AG08396 (cell line): ENCODE results near the gene MRO.
A peak's percentile ranks its signal among the peaks of the same experiment; 100 is the strongest.
"Not testable (repeated sequence)": the region's sequence is repeated elsewhere in the genome, so short reads cannot be mapped to it uniquely, and the experiment has no call there.

ENCODE experiments used
- DNase-seq: peaks from one replicate; pipeline ENCODE4 v3.0.0; 2012; ENCODE audit warnings: low spot score, mixed read lengths

MRO gene

GRCh38 chr18:50833496-50833895, 13.7 kb upstream of the MRO start:
- not testable (repeated sequence) for DNase-seq

GRCh38 chr18:50832754-50833153, 12.9 kb upstream of the MRO start:
- no peak for DNase-seq

GRCh38 chr18:50830544-50830943, 10.7 kb upstream of the MRO start:
- no peak for DNase-seq

DNA sequence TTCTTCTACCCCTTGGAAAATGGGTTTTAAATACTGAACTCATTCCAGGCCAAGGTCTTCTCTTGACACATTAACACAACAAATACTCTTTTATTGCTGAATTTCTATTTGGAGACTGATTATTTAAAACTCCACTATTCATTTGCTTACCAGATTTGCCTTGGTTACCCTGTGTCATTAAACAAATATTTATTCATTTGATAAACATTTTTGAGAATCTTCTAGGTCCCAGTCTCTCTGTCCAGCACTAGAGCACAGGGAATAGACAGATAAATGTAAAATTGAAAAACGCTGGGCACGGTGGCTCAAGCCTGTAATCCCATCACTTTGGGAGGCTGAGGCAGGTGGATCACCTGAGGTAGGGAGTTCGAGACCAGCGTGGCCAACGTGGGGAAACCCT, 9.8 kb upstream of the MRO start:
- DNase-seq, result no peak

- no peak for DNase-seq
Observed at GRCh38 chr18:50826027-50826426, 6.2 kb upstream of the MRO start.

DNA sequence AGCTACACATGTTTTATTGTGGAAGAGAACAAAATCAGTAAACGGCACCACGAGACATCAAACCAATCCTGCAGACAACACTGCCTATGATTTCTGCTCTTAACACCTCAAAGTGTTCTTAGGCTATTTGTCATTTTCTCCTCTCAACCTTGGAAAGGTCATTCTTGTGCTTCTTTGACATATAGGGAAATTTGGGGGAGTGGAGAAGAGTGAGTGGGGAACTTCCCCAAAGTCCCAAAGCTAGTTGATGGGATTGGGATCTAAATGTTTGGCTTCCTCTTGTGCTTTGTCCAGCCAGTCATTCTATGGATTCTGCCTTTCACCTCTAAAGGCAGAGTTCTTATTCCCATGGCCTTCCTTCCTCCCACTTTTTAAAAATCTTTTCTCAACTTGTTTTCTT, 5.8 kb upstream of the MRO start:
- DNase-seq, result no peak

- no peak for DNase-seq
Observed at GRCh38 chr18:50822756-50823155, 2.9 kb upstream of the MRO start.

DNA sequence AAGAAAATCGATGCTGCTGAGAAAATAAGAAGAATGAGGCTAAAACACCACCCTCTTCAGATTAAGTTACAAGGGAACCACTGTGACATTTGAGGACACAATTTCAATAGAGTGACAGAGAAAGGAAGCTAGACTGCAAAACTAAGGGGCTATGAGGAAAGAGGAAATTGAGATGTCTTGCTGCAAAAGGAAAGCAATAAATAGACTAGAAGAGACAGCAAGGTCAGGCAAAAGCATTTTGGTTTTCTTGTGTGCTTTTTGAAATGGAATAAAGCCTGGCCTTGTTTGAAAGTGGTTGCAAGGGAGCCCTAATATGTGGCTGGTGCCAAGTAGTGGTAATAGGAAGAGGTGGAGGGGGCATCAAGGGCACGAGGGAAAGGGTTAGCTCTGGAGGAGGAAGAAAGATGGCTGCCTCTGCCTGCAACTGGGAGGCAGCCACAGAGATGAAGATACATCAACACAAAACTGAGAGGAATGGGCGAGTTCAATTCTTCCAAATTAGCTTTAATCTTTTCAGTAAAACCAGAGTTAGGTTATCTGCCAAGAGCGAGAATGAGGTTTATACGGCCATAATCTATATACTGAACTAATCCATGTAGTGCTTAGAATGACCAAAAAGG, 1.2 kb upstream of the MRO start:
- no peak for DNase-seq

- peak; percentile 11 for DNase-seq
Observed at GRCh38 chr18:50819027-50819727, 639 bp downstream of the MRO start.

GRCh38 chr18:50816419-50817166, 3.2 kb downstream of the MRO start:
- DNase-seq, result no peak

DNA sequence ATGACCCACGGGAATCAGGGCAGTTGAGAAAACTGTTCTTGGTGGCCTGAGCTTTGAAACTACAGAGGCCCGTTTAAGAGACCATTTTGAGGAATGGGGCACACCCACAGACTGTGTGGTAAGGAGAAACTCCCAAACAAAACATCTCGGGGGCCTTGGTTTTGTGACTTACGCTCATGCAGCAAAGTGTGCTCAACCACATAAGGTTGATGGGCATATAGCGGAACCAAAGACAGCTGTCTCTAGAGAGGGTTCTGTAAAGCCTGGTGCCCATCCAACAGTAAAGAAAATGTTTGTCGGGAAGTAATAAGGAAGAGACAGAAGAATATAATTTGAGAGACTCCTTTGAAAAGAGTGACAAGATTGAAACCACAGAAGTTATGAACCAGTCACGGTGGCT, 5.4 kb downstream of the MRO start:
- DNase-seq, result no peak

- DNase-seq, result no peak
Observed at GRCh38 chr18:50813353-50813752, 6.5 kb downstream of the MRO start.

DNA sequence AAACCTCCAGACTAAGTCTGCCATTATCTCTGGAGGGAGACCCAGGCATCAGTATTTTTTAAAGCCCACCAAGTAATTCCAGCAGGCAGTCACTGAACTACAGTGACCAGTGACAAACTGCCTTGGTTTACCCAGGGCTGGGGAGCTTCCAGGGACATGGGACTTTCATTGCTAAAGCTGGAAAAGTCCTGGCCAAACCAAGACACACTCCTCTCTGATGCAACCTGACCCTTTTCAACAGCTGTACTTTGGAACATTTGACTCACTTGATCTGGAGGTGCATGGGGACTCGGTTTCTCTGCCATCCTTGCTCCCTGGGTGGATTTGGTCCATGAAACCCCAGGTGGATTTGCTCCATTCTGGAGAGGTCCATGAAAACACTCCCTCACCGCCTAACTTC, 7.0 kb downstream of the MRO start:
- DNase-seq, result no peak

DNA sequence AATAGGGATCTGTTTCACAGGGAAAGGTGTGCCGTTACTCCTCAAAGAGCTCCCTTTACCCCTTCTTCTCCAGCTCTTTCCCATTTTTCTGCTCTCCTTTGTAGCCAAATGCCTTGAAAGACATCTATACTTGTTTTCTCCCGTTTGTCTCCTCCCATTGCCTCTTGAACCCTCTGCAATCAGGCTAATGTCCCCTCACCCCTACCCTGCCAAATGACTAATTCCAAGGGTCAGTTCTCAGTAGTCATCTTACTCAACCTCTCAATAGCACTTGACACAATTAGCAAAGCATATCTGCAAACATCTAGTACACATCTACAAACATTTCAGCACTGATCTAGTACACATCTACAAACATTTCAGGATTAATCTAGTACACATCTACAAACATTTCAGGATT, 12.6 kb downstream of the MRO start:
- no peak for DNase-seq

- DNase-seq, result no peak
Observed at GRCh38 chr18:50806208-50806616, 13.6 kb downstream of the MRO start.

DNA sequence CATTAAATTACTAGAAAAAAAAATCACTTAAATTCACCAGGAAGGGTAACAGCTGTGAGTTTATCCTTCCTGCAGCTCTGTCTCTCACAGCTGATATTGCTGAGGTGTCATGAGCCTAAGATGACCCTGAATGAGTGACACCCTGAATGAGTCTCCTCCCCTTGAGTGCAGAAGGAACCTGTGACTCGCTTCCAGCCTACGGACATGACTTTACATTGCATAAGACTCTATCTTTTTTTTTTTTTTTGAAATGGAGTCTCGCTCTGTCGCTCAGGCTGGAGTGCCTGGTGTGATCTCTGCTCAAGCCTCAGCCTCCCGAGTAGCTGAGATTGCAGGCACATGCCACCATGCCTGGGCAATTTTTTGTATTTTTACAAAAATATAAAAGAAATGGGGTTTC, 14.1 kb downstream of the MRO start:
- no peak for DNase-seq

GRCh38 chr18:50803592-50803991, 16.2 kb downstream of the MRO start:
- DNase-seq, result no peak

- DNase-seq, result no peak
Observed at GRCh38 chr18:50802141-50802540, 17.7 kb downstream of the MRO start.

DNA sequence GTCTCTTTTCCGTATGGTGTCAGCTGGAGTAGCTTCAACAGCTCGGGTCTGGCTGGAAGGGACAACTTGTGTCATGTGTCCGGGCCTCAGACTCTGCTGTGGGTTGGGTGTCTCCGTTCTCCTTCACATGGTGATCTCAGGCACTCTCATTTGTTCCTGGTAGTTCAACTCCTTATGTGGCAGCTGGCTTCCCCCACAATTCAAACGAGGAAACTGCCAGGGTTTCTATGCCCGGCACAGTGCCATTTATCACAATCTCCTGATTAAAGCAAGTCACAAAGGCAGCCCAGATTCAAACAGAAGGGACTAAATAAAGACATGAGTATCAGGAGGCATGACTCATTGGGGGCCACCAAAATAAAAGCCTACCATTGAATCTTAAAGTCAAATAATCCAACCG, 22.7 kb downstream of the MRO start:
- no peak for DNase-seq

DNA sequence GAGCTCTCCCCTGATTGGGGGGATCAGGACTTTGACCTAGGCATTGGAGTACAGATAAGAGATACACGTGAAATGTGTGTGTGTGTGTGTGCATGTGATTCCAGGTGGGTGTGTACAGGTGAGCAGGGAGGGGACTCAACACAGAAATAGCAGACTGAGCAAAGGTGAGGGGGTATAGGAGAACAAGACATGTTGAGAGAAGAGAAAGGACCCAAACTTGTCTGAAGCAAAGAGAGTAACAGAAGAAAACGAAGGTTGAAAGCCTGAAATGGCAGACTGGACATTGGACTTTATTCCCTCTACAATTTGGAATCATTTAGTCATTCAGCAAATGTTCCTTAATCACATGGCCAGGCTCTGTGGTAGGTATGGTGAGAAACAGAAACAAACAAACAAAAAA, 23.3 kb downstream of the MRO start:
- DNase-seq, result no peak

- no peak for DNase-seq
Observed at GRCh38 chr18:50793641-50794565, 25.9 kb downstream of the MRO start.

GRCh38 chr18:50792885-50793284, 26.9 kb downstream of the MRO start:
- DNase-seq, result no peak
